GM21825 (cell line): ENCODE measurements around the gene TTC9C.
"Not testable (repeated sequence)": the region's sequence is repeated elsewhere in the genome, so short reads cannot be mapped to it uniquely, and the experiment has no call there.

ENCODE experiments used
- ATAC-seq: cut with Tn5 transposase; IDR thresholded peaks from one replicate; pipeline ENCODE4 v1.9.1; 2021; ENCODE audit warnings: mild to moderate bottlenecking, moderate library complexity; ENCODE audit not compliant: unreplicated experiment

The TTC9C gene

DNA sequence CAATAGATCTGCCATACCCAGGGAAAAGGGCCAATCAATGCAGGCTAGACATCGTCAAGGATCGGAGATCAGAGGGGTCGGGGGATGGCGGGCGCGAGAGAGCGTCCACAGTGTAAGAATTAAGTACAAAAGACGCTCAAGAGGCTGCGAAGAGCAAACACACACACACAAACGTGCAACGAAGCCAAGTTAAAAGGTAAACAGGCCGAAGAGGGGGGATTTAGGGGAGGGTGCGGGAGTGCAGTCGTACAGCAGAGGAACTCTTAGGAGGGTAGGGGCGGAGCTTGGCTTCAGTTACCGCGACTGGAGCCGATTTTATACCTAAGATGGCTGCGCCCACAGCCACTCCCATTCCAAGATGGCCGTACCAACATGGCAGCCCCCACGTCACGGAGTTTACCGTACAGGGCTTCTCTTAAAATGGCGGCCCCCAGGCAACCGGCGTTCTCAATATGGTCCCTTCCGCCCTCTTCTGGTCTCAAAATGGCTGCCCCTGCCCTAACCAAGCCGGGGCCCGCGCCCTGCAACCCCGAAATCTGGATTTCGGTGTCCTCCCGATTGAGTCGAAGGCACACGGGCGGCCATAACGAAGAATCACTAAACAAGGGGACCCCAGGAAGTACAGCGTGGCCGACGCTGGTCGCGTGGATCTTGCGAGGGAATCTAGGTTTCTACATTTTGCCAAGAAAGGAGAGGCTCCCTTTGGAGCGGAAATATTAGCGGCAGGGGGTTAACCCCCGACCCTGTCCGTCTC, 18.9 kb upstream of the TTC9C start:
- ATAC-seq = peak; percentile 63

DNA sequence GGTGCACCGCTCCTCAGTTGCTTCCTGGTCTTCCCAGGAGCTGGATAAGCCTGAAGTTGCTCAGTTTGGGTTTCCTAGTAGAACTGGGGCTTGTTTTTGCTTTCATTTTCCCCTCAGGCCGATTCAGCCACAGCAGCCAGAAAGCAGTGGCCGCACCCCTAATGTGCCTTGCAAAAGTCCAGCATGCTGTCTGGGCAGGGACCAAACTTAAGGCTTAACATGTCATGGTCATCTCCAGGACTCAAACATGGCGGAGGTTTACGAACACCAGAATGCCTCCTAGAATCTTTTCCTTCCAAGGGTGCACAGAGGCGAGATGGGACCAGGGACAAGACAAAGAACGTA, 18.3 kb upstream of the TTC9C start:
- no peak for ATAC-seq

DNA sequence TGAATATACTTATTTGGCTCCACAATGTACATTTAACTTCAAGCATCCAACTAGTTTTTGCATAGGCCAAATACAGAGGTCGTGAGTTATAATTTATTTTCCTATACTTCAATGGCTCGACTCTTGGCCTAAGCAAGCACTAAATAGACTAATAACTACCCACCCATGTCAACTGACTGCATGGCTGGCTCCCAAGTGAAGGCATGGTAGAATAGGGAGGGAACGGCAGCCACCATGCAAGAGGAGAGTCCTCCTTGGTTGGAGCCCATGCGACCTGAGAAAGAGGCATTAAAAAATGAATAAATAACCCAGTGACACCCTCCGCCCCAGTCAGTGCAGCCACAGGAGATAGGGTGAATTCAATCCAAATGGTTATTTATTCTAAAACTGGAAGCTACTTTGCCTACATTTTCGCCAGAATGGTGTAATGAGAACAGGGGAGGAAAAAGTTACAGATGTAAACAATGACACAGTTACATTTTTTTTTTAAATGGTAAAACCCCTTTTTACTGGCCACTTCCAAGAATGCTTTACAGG, 15.9 kb upstream of the TTC9C start:
- ATAC-seq = no peak

DNA sequence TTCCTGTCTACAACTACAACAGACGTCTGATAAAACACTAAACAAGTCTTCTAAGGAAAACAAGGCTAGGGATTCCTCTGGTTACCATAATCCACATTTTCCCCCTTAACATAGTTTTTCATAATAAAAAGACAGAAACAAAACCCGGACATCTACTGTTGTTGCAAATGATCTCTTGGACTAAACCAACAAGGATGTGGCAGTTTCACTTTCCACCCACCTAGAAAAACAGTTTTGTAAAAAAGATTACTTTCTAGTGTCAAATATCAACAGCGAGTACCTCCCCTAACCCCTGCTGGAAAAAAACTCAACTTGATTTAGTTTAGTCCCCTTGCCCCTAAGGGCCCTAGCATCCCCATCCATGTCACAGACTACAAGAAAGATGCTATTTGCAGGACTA, 15.4 kb upstream of the TTC9C start:
- ATAC-seq = no peak

DNA sequence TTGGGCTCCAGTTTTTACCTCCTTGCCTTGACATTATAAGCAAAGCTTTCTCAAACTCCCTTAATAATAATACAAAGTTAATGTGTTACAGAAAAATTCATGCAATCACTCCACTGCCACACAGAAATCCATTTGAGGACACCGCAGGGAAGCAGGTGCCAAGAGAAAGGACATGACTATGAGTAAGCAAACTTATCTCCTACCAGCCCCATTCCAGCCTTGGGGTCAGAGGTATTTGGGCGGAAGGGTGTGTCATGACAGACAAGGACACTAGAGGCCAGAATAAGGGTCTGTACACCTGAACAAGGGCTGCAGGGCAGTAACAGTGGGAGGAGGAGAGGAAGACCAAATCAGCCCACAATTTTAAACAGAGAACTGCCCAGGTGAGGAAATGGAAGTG, 14.9 kb upstream of the TTC9C start:
- no peak for ATAC-seq

DNA sequence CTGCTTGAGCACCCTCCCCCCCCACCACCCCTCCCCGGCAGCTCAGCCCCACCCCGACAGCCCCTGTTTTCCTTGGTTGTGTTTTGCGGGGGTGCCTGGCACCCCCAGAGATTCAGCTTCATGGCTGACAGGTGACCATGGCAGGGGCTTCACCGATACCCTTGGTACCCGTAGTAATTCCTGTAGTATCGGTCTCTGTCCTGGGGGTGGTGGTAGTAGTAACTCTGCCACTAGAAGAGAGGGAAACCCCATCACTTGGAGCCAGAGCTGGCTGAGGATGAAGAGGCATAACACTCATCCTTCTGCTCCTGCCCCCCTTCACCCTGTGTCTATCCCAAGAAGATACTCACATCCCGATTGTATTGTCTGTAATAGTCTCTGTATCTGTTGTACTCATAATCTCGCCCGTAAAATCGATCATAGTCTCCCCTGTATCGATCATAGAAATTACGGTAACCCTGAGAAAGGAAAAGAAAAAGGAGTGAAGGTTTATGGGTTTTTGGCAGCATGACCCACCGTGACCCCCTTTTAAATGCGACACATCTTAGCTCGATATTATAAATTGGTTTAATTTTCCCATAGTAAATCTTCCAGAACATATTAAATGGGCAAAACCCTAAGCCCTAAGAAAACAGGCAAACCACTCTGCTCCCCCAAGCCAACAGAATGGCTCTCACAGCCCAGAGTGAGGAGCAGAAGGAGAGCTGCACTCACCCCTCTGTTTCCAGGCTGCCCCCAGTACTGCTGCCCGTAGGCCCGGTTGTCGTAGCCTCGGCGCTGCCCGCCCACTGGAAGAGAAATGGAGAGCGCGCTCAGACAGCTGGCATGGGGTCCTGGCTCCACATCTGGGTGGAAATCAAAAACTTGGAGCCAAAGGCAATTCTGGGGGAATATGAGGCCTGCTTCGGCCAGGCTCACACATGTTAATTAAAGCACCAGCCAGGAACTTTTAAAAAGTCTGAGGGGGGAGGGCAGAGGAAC, 12.8 kb upstream of the TTC9C start:
- no peak for ATAC-seq

DNA sequence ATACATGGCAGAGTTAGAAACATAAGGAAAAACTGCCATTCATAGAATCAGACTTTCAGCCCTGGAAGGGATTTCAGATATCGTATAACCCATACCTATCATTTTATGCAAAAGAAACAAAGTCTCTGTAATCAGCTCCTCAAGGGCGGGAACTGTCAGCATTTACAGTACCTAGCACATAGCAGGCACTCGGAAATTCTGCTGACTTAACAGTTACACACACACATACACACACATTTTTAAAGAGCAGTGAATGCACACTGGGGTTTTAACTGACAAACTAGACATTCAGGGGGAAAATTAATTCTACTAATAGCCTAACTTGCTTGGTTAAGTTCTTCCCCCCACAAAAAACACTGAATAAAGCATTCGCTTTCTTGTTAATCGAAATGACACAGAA, 12.1 kb upstream of the TTC9C start:
- no peak for ATAC-seq

DNA sequence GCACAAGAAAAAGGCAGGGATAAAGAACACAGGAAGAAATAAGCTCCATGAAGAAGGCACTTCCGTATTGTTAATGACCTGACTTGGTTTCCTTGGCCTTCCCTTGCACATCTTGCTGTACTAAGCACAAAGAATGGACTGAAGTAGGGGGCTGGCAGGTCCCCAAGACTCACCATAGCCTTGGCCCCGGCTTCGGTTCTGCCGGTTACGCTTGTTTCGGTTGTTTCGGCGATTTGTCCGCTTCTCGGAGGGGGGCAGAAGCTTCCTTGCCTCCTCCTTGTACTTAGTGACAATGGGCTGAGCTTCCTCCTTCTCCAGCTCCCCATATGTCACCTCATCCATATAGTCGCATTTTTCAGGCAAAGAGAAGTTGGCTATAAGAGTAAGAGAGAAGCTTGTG, 11.5 kb upstream of the TTC9C start:
- ATAC-seq = no peak

DNA sequence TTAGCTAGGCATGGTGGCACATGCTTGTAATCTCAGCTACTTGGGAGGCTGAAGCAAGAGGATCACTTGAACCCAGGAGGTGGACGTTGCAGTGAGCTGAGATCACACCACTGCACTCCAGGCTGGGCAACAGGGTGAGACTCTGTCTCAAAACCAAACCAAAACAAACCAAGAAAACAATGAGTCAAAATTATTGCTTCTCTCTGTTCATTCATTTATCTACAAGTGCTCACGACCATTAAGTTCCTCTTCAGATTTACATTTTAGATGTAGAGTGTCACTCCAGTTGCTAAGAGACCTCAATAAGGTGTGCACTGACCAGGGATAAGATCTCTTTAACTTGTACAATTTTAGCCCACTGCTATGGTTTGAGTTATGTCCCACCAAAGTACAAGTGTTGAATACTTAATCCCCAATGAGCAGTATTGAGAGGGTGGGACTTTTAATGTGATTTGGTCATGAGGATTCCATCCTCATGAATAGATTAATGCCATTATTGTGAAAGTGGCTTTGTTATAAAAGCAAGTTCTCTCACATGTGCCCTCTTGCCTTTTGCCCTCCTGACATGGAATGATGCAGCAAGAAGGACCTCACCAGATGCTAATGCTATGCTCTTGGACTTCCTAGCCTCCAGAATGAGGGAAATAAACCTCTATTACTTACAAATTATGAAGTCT, 8.8 kb upstream of the TTC9C start:
- no peak for ATAC-seq

DNA sequence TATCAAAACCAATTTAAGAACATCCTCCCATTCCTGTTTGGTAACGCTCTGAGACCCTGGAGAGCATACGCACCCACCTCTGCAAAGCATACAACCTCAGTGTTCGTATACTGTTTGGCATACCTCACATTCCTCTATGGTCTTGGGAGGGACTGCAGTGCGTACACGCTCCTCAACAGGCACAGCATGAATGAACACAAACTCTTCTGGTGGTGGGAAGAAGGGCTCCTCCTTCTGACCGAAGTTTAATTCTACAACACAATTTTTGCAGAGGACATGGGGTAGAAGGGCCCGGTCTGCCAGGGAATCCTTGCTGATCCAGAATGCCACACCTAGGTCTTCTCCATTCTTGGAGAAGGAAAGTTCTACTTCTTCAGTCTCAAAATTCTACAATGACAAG, 6.3 kb upstream of the TTC9C start:
- ATAC-seq = no peak

DNA sequence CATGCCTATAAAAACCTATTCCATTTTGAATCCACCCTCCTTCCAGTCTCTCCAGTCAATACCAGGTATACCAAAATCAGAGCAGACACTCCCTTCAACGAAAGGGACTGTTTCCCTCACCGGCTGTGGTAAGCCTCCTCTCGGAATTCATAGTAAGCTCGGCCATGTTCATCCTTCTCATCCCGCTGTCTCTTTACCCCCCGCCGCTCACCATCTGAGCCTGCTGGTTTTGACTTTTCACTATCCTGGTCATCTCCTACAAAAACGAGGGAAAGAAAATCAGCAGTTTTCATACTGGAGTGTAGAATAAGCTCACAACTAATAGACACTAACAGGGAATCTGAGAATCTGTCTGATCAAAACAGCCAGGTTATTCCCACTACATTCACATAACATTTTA, 4.1 kb upstream of the TTC9C start:
- ATAC-seq = no peak

DNA sequence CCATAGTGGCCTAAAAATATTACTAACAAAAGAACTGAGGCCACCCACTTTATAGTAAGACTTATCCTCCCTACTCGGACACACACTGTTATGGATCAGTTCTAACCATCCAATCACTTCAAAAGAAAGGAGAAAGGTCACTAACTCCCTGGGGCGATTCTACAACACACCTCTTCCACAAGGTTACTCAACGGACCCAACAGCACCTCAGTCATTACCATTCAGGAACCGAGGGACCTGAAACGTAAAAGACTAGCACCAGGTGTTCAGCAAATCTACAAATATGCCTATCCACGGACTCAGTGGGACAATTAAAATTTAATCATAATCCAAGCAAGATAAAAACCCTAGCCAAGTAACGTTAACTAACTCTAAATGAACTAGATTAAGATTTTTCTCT, 2.6 kb upstream of the TTC9C start:
- no peak for ATAC-seq

DNA sequence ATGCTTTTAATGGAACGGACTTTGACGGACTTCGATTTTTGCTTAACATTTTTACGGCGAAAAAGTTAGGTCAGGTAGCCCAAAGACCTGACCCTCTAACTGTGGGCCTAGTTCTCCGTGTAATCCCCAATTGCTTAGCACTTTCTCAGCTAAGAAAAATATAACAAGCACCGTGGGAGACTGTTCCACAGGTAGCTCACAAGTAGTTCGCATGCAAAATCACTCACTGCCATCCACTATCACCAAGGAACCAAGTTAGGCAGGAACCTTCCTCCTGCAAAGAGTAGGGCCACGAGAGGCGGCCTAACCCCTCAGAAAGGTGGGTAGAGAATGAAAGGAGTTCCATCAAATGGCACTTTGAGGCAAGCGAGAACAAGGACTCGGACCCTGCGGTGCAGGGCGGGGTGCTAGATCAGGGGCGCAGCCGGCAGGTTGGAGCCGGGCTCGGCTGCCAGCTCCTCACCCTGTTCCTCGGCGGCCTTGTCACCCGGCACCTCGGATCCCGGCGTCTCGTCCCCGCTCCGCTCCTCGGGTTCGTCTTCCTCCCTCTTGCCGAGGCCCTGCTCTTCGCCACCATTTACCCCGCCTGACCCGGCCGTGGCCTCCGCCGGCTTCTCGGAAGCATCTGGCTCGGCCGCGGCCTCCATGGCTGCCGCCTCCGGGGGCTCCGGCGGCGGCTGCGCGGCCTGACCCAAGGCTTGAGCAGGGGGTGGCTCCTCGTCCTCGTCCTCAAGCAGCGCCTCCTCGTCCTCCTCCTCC, 2.0 kb upstream of the TTC9C start:
- peak; percentile 0 for ATAC-seq

DNA sequence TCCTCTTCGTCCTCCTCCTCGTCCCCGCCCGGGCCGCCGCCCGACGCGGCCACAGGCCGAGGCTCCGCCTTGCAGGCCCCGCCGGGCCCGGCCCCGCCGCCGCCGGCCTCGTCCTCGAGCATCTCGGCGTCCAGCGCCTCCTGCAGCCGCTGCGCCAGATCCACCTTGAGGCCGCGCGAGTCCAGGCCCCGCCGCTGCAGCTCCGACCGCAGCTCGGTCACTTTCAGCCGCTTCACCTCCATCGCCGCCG, 1.4 kb upstream of the TTC9C start:
- no peak for ATAC-seq

DNA sequence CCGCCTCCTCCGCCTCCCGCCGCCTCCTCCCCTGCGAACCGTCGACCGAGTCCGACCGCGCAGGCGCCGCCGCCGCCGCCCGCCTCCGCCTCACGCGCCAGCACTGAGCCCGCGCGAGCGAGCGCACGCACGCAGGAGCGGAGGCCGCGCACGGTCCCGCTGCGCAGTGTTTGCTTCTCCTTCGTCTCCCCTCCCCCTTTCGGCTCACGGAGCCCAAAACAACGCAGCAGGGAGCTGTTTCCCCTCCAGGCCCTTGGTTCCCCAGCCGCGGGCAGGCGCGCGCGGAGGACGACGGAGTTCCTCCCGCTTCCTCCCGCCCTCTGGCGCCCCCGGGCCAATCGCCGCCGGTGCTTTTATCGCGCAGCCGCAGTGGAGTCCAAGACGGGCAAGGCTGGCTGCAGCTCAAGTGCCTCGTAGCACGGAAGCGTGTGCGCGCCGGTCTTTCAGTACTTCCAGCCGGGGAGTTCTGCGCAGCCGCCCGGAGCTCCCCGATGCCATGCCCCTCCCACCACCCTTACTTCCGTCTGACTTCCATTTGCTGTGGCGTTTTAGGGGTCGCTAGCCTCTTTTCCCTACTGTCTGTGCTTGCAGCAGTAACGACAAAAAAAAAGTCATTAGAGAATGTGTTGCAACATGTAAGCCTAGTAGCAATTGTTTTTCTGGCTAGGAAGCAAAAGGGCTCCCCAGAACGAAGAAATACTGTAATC, 968 bp upstream of the TTC9C start, which contains the start of gene HNRNPUL2:
Gene HNRNPUL2, minus strand, starts transcription at position 293 of the 707 bp plus-strand sequence. CDS start 301 bp downstream, outside the sequence.
- ATAC-seq = peak; percentile 65

DNA sequence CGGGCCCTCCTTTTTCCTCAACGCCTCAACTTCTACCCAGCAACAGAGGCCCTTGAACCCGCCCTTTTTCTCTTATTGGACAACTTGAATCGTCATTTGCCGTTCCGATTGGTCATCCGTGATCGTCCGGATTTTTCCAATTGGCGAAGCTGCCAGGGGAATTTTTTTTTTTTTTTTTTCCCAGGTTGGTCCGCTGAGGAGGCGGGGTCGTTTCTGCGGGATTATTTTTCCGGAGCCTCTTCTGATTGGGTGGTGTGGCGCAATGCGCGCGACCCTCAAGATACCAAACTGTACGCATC, 465 bp upstream of the TTC9C start:
- ATAC-seq = peak; percentile 52

DNA sequence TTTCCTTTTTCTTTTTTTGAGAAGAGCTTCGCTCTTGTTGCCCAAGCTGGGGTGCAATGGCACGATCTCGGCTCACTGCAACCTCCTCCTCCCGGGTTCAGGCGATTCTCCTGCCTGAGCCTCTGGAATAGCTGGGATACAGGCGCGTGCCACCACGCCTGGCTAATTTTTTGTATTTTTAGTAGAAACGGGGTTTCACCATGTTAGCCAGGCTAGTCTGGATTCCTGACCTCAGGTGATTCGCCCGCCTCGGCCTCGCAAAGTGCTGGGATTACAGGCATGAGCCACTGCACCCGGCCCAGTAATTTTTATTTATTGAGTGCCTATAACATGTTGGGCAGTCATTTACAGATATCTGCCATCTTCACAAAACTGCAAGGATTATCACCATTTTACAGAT, 1.8 kb downstream of the TTC9C start:
- not testable (repeated sequence) for ATAC-seq

DNA sequence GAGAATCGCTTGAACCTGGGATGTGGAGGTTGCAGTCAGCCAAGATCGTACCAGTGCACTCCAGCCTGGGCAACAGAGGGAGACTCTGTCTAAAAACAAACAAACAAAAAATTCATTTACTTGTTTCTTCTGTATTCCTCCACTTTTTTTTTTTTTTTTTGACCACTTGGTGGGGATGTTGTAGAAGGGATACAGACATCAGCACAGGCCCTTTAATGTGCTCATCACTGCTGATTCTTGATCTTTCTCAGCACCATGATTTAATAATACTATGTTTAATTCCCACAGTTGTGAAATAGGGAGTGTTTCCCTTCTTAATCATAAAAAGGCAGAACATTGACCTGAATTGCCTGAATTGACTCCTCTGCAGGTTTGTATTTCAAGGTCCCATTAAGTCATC, 4.5 kb downstream of the TTC9C start:
- no peak for ATAC-seq

DNA sequence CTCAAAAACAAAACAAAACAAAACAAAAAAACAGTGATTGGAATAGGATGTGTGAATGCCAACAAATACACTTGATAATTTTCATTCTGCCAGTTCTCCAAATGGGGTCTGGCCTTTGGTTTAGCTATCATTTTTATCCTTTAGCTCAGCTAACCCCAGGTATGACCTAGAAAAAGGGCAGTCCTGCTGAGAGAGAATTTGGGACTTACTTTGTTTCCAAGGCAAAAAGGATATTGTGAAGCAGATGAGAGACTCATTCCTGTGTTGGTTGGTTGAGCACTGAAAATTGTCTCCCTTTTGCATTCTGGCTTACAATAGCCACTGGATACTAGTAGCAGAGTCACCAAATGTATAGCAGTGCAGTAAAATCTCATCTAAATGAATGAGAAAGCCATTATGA, 8.9 kb downstream of the TTC9C start:
- no peak for ATAC-seq

DNA sequence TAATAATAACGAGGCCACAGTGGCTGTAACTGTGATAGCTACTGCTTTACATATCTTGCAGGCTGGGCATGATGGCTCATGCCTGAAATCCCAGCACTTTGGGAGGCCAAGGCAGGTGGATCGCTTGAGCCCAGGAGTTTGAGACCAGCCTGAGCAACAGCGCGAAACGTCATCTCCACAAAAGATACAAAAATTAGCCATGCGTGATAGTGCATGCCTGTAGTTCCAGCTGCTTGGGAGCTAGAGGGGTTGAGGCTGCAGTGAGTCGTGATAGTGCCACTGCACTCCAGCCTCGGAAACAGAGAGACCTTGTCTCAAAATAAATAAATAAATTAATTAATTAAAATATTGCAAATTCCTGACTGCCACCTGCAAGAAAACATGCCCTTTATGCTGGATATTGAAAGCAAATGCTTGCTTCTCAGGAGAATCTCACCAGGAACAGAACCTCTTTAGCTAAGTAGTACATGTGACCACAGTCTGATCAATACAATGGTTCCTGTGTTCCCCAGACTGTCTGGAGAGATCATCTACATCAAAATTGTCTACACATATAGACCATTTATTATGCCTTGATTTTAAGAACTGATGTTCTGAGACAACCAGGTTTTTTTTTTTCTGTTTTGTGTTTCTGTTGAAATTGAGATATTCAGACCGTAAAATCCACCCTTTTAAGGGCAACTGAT, 19.3 kb downstream of the TTC9C start:
- ATAC-seq = no peak
